IPS DF 4.7 (cell line): ENCODE results near the gene C12orf56.
"Not testable (repeated sequence)": the region's sequence is repeated elsewhere in the genome, so short reads cannot be mapped to it uniquely, and the experiment has no call there.

Source experiments
- DNase-seq: peaks from one replicate; pipeline ENCODE4 v3.0.0-alpha.2; 2013; ENCODE audit warnings: low spot score; ENCODE audit errors: extremely low read depth

Gene C12orf56

DNA sequence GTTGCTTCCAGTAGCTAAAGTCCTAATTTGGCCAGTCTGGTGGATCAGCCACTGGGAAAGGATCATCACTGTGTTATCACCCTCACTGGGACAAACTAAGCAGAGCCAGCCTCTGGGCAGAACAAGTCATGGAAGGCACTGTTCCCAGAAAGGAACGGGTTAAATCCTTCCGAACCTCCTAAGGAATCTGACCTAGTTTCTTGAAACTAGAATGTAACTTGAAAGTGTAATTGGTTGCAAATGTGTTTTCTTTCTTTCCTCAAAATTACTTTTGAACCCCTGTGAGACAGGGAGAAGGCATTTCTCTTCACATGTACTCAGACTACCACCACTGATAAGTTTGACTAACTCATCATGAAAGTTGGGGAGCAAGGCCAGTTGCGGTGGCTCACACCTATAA lies 149.8 kb downstream of the C12orf56 start:
- DNase-seq = no peak

DNA sequence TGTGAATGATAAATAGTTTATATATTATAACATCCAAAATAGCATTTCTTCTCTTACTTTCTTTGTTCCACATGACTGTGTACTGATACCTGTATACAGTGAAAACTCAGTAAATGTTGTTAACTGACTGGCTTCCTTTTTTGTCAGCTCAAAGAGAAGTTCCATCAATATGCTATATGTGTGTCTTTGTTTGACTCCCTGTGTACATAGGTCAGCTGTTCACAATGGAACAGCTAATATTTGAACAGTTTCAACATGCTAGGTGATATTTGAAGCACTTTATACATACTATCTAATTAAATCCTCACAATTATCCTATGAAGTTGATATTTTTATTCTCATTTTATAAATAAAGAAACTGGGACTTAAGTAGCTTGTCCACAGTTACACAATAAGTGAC lies 153.2 kb downstream of the C12orf56 start:
- no peak for DNase-seq

DNA sequence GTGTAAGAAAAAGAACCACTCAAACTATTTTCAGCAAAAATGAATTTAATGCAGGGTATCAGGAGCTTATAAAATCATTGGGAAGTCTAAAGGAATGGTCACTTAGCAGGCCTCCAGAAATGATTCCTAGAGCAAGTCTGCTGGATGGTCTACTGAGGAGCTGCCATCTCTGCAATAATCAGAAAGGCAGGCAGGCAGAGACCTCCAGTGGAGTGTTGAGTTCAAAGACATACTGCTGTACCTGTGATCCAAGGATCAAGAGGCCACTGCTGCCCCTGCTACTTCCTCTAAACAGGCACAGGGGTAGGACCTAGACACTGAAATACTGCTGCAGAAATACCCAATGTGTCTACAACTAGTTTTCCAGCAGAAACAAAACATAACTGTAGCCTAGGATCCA lies 154.0 kb downstream of the C12orf56 start:
- no peak for DNase-seq

DNA sequence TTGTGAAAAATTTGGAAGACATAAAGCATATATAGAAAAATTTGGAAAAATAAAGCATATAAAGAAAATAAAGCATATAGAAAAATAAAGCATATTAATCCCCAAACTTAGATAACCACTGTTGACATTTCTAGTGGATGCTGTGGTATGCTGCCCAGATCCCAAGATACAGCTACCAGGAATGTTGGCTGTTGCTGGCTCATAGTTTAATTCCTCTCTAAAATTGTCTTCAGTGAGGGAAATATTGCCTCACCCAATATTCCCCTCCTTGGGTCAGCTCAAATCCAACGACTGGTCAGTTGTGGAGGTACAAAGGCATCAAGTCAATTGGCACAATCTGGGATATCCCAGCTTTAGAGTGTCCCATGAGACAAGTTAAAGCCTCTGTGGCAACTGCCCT lies 158.4 kb downstream of the C12orf56 start:
- DNase-seq = no peak

DNA sequence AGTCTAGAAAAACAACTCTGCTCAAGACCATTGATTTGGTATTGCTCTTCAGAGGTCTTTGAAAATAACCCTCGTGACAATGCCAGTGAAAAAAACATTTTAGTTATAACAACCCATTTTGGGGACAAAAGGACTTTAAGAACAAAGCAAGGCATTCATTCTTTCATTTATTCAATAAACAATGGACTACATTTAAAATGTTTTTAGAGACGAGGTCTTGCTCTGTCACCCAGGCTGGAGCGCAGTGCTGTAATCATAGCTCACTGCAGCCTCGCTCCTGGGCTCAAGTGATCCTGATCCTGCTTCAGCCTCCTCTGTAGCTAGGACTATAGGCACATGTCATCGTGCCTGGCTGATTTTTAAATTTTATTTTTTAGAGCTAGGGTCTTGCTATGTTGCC lies 160.8 kb downstream of the C12orf56 start:
- no peak for DNase-seq

DNA sequence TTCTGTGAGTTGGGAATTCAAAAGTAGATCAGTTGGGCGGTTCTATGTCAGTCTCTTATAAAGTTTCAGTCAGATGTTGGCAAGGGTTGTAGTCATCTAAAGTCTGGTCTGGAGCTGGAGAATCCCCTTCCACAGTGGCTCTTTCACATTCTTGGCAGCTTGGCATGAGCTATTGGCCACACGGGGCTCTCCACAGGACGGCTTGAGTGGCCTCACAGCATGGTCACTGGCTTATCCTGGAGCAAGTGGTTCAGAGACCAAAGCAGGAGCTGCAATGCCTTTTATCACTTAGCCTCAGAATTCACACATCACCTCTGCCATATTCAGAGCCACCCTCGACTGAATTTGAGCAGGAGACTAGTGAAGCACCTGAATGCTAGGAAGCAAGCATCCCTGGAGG lies 161.3 kb downstream of the C12orf56 start:
- DNase-seq = no peak

DNA sequence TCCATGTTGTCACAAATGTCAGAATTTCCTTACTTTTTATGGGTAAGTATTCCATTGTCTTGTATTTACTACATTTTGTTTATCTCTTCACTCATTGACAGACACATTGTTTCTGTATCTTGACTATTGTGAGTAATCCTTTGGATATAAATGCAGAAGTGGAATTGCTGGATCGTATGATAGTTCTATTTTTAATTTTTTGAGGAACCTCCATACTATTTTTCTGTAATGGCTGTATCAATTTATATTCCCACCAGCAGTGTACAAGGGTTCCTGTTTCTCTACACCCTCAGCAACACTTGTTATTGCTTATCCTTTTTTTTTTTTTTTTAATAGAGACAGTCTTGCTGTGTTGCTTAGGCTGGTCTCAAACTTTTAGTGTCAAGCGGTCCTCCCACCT lies 164.9 kb downstream of the C12orf56 start:
- no peak for DNase-seq

DNA sequence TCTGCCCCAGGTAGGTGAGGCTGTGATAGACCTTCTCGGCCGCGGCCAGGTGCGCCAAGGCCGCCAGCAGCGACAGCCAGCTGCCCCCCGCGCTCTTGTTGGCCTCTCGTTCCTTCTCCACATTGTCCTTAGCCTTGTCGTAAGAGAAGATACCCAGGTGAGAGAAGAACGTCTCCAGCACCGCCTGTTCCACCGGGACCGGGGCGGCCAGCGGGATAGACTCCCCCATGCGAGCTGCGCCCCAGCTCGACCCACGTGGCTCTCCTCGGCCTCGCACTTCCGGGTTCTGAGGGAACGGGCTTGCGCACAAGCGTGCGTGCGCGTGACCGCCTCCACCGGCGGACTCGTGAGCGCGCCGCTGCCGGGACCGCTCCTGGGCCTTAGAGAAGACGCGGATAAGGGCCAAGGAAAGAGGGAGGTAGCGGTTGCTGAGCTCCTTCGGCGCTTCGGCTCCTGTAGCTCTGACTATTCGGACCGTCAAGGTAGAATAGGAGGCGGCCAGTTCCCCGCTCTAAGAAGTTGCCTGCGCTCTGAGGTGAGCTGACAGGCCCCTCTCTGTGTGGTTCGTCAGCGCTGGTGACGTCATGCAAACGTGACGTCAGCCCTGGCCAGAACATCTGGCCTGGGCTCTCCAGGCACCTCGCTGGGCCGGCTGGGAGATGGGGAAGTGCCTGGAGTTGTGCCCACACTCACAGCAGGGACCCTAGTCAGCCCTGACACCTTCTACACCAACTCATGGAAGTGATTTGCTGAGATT lies 168.4 kb downstream of the C12orf56 start, which contains the start of gene KICS2:
TSS of gene KICS2 (minus strand) at position 288 of the 757 bp plus-strand sequence. CDS start at position 229, 59 bp downstream.
- DNase-seq = peak; percentile 69

DNA sequence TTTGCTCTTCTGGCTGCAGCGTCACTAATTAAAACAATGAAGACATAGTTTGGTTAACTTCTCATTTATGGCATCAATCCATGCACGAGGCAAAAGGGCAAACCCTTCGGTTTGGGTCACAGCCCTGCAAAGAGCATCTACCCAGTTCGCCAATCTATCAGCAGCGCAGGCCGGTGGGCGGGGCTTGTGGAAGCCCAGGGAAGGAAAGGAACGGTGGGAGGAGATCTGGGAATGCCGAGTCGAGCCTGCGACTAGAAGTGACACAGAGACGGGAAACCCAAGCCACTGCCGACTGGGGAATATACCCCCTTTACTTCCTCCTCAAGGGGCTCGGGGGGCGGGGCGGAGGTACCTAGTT lies 168.9 kb downstream of the C12orf56 start:
- peak; percentile 60 for DNase-seq

DNA sequence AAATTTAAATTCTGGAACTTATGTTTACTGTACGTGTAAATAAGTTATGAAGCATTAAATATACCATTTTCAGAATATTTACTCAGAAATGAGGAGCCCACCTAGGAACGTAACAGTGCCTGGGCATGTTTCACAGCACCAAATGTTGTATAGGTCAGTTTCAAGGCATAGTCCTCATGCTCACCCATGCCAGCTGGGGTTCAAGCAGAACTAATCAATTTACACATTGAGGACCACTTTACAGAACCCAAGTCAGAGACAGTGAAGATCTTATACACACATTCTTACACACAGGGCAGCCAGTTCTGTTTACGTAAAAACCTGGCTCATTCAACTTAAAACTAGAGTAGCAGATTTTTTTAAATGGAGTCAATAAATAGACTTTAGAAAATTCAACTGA lies 170.5 kb downstream of the C12orf56 start:
- no peak for DNase-seq

DNA sequence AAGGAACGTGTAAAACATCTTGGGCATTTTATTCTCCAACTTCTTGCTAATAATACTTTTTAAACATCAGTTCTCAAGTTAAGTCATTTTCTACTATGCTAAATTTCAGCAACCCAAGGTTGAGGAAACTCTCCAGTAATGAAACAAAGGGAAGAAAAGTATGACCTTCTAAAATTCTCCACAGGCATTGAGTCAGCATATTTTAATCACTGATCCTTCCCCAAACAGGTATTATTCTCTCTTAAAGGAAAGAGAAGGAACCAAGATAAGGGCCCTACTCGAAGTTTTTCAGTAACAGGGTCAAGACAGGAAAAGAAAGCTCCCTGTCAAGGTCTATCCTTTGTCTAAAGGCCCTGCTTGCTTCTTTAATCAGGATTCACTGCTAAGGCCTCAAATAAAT lies 171.4 kb downstream of the C12orf56 start:
- DNase-seq = no peak

DNA sequence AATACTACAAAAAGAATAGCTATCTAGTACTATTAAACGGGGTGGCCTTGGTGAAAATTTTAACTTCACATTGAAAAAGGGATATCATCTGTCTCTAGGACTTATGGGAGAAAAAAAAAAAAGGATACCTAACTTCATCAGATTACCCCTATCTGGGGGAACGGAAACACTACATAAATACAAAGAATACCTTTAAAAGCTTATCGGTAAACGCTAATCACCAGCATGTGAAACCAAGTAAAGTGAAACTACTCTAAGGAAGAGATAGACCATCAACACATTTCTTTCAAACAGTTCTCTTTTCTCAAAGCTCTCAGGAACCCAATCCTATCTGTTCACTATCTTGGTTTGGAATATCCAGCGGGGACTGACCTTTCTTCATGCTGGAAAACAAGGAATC lies 172.0 kb downstream of the C12orf56 start:
- no peak for DNase-seq

DNA sequence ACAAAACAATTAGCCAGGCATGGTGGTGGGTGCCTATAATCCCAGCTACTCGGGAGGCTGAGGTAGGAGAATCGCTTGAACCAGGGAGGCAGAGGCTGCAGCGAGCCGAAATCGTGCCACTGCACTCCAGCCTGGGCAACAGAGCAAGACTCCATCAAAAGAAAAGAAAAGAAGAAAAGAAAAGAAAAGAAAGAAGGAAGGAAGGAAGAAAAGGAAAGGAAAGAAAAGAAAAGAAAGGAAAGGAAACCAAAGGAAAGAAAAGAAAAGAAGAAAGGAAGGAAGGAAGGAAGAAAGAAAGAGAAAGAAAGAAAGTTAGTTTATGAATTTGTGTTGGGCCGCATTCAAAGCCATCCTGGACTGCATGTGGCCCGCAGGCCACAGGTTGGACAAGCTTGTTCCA lies 172.9 kb downstream of the C12orf56 start:
- not testable (repeated sequence) for DNase-seq

DNA sequence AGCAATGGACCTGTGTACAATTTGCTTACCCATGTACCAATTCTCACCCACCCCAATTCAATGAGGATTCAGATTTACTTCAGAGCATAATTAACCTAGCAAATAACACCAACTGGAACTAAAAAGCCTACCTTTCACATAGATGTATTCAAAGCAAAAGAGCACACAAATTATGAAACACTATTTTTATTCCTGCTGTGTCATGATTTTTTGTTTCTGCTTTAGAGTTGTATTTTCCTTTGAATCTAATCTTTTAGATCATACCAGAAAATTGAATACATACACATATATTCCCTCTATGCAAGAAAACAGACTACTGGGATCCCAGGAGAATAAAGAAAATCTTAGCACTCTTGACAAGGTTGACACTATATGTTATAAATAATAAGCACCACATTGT lies 174.3 kb downstream of the C12orf56 start:
- no peak for DNase-seq
